Spleen (tissue), 7 donors: ENCODE data around the gene LMF1.

ENCODE experiments used
- CTCF ChIP-seq, 11 experiments: fragments of 200-600 bp in 7 of 11; fragments of 450-650 bp in 4 of 11; sonication (generic) in 4 of 11; IDR thresholded peaks in 8 of 11; conservative IDR thresholded peaks in 3 of 11; 1 replicate in 7 of 11; 2 replicates in 4 of 11; pipeline versions ENCODE4 v1.4.0 to v1.8.0; 2016 to 2021; ENCODE audit warnings: antibody characterized with exemption in 11 of 11, inconsistent platforms in 4 of 11, mild to moderate bottlenecking in 1 of 11
- POLR2A ChIP-seq, 3 donors: fragments of 450-650 bp; IDR thresholded peaks; one replicate each; pipeline ENCODE4 v1.5.1; 2017; ENCODE audit warnings: antibody characterized with exemption in 3 of 3, mild to moderate bottlenecking in 1 of 3
- POLR2AphosphoS5 ChIP-seq, 3 donors: sonication (generic); formaldehyde crosslinking; IDR thresholded peaks; one replicate each; pipeline ENCODE4 v1.5.1; 2017; ENCODE audit warnings: antibody characterized with exemption in 3 of 3
- donor health status: DM: no; HTN: no; CAD: no; lungs with moderate emphysema.
- donor health status: DM: no; HTN: no; CAD: no.
- donor health status: DM: no; HTN: no; CAD: no.

DNA sequence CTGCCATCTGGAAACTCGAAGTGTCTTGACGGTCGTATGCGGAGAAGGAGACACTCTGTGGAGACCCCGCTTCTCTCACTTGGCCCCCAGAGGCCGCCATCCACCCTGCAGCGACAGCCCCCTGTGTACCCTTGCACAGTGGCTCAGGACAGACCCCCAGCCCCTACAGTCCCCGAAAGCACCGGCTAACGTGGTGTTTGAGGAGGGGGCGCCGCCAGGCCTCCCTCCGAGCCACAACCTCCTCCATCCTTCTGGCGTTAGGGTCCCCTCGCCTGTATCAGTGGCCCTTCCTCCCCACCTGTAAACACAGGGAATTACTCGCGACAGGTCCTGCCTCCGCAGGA, 73.6 kb downstream of the LMF1 start:
- no peak for TF ChIP-seq CTCF (IDR thresholded peaks at IDR 0.05 in 8 of 11, conservative IDR thresholded peaks at IDR 0.05 in 3 of 11)
- TF ChIP-seq POLR2AphosphoS5 (IDR thresholded peaks at IDR 0.05), result no peak
- no peak for TF ChIP-seq POLR2A (IDR thresholded peaks at IDR 0.05)
